Measurements from ENCODE around the gene TAS1R2.

GRCh38 chr1:18808550-18808949 is 50.9 kb downstream of the TAS1R2 start:
- TF ChIP-seq CTCF (IDR thresholded peaks at IDR 0.05) = no peak
- no peak for TF ChIP-seq POLR2A (IDR thresholded peaks at IDR 0.05)
